ENCODE measurements around the gene ATP2A2. TPM values are rescaled to one million over a fixed set of nuclear protein-coding genes. Genes with fewer than 3 reads are reported as not detected.
A peak's percentile ranks its signal among the peaks of the same experiment; 100 is the strongest.

The ATP2A2 gene
- total RNA-seq, 3 donors from 2014 or later = 95.1 to 109 (median 102) TPM

DNA sequence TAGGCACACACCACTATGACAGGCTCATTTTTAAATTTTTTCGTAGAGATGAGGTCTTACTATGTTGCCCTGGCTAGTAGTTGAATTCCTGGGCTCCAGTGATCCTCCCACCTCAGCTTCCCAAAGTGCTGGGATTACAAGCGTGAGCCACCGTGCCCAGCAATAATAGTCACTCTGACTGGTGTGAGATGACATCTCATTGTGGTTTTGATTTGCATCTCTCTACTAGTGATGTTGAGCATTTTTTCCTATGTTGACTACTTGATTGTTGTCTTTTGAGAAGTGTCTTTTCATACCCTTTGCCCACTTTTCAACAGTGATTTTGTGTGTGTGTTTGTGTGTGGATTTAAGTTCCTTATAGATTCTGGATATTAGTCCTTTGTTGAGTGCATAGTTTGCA is 26.3 kb downstream of the ATP2A2 start:
- H3K9me3 ChIP-seq = no peaks in the 10 kb centered on the region
- no peaks in the 10 kb centered on the region for H3K27me3 ChIP-seq
- H3K36me3 ChIP-seq = no peaks in the 10 kb centered on the region
- H3K27ac ChIP-seq = no peak overlapping the region
- intact Hi-C loops (cut with DNase I; ENCODE audit: low total_unique reads) = no loop called here
- H3K4me3 ChIP-seq = no peak overlapping the region
- peaks cover 0 to 6% of the 10 kb centered on the region in 2 donors for H3K4me1 ChIP-seq
- no peak for DNase-seq (ENCODE audit: low spot score in 2 of 2)
- TF ChIP-seq CTCF (IDR thresholded peaks at IDR 0.05) (no peak), POLR2A (IDR thresholded peaks at IDR 0.05) (no peak), POLR2AphosphoS5 (IDR thresholded peaks at IDR 0.05) (no peak)

DNA sequence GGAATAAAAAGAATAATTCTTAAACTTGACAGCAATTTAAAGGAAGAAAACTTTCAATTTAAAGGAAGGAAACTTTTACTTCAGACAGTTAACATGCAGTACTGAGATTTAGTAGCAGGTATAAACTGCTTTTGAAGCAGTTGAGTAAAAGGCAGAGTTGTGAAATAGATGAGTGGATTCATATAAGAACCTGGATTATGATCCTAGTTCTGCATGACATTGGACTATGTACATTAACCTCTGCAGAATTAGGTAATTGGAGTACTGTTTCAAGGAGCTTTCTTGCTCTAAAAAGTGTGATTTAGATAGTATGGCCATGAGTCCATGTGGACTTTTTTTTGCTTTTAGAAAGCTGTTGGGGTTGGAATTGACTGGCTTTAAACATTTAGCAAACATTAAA is 29.7 kb downstream of the ATP2A2 start:
- no peak overlapping the region for H3K4me3 ChIP-seq
- no peaks in the 10 kb centered on the region for H3K4me1 ChIP-seq
- no peaks in the 10 kb centered on the region for H3K9me3 ChIP-seq
- intact Hi-C loops (cut with DNase I; ENCODE audit: low total_unique reads) = no loop called here
- no peak for DNase-seq (ENCODE audit: low spot score in 2 of 2)
- H3K27ac ChIP-seq = no peak overlapping the region
- TF ChIP-seq POLR2AphosphoS5 (IDR thresholded peaks at IDR 0.05) (no peak), POLR2A (IDR thresholded peaks at IDR 0.05) (no peak), CTCF (IDR thresholded peaks at IDR 0.05) (no peak)
- no peaks in the 10 kb centered on the region for H3K27me3 ChIP-seq
- no peaks in the 10 kb centered on the region for H3K36me3 ChIP-seq

GRCh38 chr12:110311903-110312302 is 30.9 kb downstream of the ATP2A2 start:
- no peaks in the 10 kb centered on the region for H3K36me3 ChIP-seq
- TF ChIP-seq CTCF (IDR thresholded peaks at IDR 0.05) = no peak
- TF ChIP-seq POLR2AphosphoS5 (IDR thresholded peaks at IDR 0.05) = no peak
- TF ChIP-seq POLR2A (IDR thresholded peaks at IDR 0.05) = no peak
- H3K27me3 ChIP-seq = no peaks in the 10 kb centered on the region
- intact Hi-C loops (cut with DNase I; ENCODE audit: low total_unique reads) = no loop called here
- no peak for DNase-seq (ENCODE audit: low spot score in 2 of 2)
- no peak overlapping the region for H3K27ac ChIP-seq
- no peaks in the 10 kb centered on the region for H3K9me3 ChIP-seq
- peaks cover 0 to 7% of the 10 kb centered on the region in 2 donors for H3K4me1 ChIP-seq
- no peak overlapping the region for H3K4me3 ChIP-seq

- Histone ChIP-seq H3K4me3 (no peak overlapping the region), H3K36me3 (no peaks in the 10 kb centered on the region), H3K4me1 (peaks cover 0 to 7% of the 10 kb centered on the region in 2 donors), H3K27ac (peak overlapping the region; percentile 49 to 57), H3K9me3 (no peaks in the 10 kb centered on the region), H3K27me3 (no peaks in the 10 kb centered on the region)
- no peak for DNase-seq (ENCODE audit: low spot score in 2 of 2)
- TF ChIP-seq POLR2AphosphoS5 (IDR thresholded peaks at IDR 0.05) (peak in 1 of 3 donors; percentile 21), POLR2A (IDR thresholded peaks at IDR 0.05) (no peak), CTCF (IDR thresholded peaks at IDR 0.05) (no peak)
- intact Hi-C loops (cut with DNase I; ENCODE audit: low total_unique reads) = no loop called here
Observed at GRCh38 chr12:110312581-110313360, 31.7 kb downstream of the ATP2A2 start.

GRCh38 chr12:110314308-110314707 is 33.3 kb downstream of the ATP2A2 start:
- peaks cover 0 to 7% of the 10 kb centered on the region in 2 donors for H3K4me1 ChIP-seq

More at GRCh38 chr12:110314308-110314707, 33.3 kb downstream of the ATP2A2 start:
- no peaks in the 10 kb centered on the region for H3K27me3 ChIP-seq
- TF ChIP-seq CTCF (IDR thresholded peaks at IDR 0.05) (no peak), POLR2A (IDR thresholded peaks at IDR 0.05) (no peak), POLR2AphosphoS5 (IDR thresholded peaks at IDR 0.05) (no peak)
- H3K4me3 ChIP-seq = no peak overlapping the region
- H3K9me3 ChIP-seq = no peaks in the 10 kb centered on the region
- peak overlapping the region in 1 of 2 donors; percentile 25 for H3K27ac ChIP-seq
- no peaks in the 10 kb centered on the region for H3K36me3 ChIP-seq
- DNase-seq (ENCODE audit: low spot score in 2 of 2) = no peak
- intact Hi-C loops (cut with DNase I; ENCODE audit: low total_unique reads) = no loop called here
